GM18526 (cell line): ENCODE results near the gene RTEL1.
A peak's percentile ranks its signal among the peaks of the same experiment; 100 is the strongest.

Source experiments
- POLR2A ChIP-seq: IDR thresholded peaks from 3 replicates; pipeline ENCODE4 v1.6.1; 2011; ENCODE audit not compliant: insufficient read length; ENCODE audit errors: extremely low read depth

The RTEL1 gene, protein sequence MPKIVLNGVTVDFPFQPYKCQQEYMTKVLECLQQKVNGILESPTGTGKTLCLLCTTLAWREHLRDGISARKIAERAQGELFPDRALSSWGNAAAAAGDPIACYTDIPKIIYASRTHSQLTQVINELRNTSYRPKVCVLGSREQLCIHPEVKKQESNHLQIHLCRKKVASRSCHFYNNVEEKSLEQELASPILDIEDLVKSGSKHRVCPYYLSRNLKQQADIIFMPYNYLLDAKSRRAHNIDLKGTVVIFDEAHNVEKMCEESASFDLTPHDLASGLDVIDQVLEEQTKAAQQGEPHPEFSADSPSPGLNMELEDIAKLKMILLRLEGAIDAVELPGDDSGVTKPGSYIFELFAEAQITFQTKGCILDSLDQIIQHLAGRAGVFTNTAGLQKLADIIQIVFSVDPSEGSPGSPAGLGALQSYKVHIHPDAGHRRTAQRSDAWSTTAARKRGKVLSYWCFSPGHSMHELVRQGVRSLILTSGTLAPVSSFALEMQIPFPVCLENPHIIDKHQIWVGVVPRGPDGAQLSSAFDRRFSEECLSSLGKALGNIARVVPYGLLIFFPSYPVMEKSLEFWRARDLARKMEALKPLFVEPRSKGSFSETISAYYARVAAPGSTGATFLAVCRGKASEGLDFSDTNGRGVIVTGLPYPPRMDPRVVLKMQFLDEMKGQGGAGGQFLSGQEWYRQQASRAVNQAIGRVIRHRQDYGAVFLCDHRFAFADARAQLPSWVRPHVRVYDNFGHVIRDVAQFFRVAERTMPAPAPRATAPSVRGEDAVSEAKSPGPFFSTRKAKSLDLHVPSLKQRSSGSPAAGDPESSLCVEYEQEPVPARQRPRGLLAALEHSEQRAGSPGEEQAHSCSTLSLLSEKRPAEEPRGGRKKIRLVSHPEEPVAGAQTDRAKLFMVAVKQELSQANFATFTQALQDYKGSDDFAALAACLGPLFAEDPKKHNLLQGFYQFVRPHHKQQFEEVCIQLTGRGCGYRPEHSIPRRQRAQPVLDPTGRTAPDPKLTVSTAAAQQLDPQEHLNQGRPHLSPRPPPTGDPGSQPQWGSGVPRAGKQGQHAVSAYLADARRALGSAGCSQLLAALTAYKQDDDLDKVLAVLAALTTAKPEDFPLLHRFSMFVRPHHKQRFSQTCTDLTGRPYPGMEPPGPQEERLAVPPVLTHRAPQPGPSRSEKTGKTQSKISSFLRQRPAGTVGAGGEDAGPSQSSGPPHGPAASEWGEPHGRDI (N-terminal part only)

DNA sequence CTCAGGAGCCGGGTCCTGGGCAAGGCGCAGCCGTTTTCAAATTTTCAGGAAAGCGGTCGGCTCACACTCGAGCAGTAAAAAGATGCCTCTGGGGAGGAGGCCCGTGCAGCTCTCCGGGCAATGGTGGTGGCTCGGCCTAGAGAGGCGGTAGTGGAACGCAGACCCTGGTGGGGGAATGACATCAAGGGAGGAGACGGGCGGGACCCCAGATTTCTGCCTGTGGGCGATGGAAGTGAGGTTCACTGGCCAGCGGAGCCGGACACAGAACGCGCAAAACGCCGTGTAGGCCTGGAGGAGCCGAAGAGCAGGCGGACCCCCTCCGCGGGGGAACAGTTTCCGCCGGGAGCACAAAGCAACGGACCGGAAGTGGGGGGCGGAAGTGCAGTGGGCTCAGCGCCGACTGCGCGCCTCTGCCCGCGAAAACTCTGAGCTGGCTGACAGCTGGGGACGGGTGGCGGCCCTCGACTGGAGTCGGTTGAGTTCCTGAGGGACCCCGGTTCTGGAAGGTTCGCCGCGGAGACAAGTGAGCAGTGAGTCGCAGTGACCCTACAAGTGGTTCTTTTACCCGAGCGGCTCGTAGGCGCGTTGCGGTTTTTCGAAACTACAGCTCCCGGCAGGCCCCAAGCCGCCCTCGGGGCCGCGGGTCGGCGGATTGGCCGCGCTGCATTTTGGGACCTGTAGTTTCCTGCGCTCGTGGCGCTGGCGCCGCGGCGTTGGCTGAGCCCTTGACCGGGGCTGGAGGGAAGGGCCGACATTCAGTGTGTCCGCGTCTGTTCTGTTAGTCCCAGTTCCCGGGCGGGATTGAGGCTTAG lies at the start of gene RTEL1:
Gene RTEL1, plus strand, starts transcription at position 376 of the 812 bp plus-strand sequence. CDS start 1,091 bp downstream, outside the sequence.
- TF ChIP-seq POLR2A, result peak; percentile 64

DNA sequence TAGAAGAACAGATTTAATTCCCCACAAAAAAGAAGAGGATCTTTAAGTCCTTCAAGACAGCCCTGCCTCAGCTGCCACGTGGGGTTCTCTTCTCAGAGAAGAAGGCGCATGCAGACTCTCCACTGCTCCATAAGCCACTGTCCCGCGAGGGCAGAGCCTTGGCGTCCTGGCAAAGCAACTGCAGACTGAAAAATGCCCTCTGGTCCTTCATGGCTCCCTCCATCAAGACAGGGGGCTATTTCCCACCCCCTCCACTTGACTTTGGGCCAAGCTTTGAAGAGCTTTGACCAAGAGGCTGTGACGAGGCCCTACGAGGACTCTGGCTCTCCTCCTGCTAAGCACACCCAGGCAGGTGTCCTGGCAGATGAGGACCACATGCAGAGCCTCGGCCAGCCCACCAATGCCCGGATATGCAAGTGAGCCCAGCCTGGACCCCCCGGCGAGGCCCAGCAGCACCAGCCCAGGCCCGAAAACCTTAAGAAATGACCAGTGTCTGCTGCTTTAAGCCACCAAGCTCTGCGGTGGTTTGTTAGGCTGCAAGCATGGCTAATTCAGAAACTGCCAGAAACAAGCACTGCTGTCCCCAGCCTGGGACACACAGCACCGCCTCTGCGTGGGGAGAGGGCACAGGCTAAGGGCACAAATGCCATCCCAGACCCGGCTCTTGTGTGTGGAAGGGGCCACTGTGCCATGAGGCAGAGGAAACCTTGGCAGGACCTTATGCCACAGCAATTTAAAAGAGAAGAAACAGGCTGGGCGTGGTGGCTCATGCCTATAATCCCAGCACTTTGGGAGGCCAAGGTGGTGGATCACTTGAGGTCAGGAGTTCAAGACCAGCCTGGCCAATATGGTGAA lies 47.3 kb upstream of the RTEL1 start:
- TF ChIP-seq POLR2A, result no peak

DNA sequence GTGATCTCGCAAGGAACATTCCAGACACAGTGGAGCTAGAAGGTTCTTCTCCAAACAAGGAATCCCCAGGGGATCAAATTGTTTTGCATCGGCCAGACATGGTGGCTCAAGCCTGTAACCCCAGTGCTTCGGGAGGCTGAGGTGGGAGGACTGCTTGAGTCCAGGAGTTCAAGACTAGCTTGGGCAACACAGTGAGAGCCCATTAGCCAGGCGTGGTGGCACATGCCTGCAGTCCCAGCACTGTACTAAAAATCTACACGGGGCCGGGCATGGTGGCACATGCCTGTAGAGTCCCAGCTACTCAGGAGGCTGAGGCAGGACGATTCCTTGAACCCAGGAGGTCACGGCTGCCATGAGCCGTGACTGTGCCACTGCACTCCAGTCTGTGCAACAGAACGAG lies 46.5 kb upstream of the RTEL1 start:
- no peak for TF ChIP-seq POLR2A

DNA sequence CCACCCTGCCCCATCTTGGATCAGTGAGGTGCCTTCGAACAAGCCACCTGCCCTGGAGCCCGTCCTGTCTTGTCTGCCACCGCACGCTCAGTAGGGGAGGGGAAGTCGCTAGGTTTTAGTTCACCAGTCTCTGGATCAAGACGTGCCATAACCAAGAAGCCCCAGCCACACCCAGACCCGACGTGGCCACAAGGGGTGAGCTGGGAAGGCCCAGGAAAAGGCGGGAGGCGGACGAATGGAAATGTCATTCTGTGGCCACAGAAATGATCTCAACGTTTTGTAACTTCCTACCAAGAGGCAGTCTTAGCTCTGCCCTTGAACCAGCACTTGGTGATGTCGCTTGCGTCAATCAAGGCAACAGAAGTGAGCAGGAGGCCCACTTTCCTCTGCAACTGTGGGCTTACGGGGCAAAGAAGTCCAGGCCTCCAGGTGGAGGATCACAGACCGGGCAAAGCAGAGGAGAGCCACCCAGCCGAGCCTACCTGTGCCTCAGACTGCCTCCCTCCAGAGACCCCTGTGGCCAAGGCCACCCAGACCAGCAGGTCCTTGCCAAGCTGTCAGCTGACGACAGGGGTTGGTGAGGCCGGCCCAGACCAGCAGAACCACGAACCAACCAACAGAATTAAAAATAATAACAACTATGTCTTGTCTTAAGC lies 45.7 kb upstream of the RTEL1 start:
- TF ChIP-seq POLR2A, result no peak

DNA sequence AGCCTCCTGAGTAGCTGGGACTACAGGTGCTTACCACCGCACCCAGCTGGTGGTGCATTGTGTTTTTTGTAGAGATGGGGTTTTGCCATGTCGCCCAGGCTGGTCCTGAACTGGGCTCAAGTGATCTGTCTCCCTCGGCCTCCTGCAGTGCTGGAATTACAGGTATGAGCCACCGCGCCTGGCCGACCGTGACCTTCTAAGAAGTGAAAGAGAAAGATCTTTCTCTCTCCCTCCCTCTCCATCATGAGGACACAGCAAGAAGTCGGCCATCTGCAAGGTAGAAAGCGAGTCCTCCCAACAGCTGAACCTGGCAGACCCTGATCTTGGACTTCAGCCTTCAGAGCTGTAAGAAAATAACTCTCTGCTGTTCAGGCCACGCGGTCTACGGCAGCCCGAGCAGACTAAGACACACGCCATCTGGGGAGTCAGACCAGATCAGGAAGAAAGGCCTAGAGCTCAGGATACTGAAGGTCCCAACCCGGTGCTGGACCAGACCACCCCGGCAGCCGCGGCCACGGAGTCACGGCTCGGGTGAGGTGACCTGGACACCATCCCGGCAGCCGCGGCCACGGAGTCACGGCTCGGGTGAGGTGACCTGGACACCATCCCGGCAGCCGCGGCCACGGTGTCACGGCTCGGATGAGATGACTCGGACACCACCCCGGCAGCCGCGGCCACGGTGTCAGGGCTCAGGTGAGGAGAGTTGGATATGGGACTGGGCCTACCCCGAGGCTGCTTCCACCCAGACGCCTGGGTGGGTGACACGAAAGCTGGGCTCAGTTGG lies 40.8 kb upstream of the RTEL1 start:
- TF ChIP-seq POLR2A, result no peak

DNA sequence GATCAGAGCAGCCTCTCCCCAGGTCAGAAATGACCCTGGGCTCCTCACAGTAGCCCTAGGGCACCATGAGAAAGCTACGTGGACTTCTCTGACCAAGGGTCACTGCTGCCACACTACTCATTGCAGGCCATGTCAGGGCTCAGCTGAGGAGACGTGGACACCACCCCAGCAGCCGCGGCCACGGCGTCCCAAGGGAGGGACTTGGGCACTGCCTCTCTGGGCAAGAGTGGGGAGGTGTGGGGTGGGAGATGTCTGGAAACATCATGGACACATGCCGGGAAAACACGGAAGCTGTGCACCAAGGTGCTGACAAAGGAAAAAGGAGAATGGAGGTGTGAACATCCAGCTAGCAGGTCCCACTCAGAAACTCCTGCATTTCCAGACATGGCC lies 40.2 kb upstream of the RTEL1 start:
- TF ChIP-seq POLR2A, result no peak

DNA sequence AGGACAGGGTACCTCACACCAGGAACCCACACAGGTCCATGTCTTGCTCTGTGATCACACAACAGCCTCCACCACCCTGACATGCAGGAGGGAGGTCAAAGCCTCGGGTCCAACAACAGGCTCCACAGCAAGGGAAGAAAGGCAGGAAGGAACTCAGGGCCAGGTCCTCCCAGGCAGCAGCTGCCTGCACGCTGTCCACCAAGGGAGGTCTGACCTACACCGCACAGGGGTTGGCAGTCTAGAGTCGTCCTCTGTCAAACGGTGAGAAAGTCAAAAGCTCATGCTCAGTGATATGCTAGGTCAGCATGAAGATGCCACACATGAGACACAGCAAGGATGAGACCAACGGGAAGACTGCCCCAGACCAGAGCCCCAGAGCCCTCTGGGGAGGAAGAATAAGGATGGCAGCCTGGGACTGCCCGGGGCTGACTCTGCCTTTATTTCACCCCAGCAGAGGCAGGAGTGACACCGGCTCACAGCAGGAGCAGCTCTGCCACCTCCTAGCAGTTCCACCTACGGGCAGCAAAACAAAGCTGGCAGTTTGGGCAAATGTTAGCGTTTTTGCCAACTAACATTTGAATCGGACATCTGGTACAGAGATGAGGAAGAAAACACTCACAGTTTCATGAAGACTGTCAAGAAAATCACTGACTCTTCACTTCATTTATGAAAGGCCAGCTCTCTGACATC lies 39.7 kb upstream of the RTEL1 start:
- no peak for TF ChIP-seq POLR2A

DNA sequence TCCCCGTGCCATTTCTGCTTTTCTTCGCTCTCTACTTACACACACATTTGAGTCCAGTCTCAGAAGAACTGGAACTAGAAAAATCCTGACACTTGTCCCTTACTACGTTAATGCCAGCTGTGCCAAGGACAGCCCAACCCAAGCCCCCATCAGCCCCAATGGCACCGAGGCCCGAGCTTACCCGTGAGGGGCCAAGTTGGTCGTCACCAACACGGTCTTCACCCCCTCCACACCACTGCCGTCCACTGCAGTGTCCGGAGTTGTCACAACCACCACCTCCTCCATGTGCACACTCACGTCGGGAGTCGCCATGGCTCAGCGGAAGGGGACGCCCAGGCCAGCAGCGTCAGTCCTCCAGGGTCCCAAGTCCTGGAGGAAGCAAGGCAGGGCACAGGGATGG lies 39.0 kb upstream of the RTEL1 start:
- TF ChIP-seq POLR2A, result no peak

DNA sequence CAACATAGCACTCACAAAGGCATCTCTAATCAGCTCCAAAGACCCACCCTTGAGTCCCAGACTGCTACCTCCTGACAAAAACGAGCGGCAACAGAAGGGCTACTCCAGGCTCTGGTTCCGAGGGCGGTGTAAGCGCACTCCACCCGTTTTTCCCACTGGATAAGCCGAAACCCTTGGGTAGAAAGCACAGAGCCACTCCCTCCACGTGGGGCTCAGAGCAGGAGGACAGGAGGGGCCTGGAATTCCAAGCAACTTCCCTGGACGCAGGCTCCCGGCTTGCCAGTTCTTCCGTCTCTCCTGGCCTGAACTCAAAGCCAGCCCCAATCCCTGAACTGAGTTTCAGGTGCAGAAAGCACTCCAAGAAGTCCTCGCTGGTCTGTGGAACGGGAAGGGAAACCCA lies 38.6 kb upstream of the RTEL1 start:
- TF ChIP-seq POLR2A, result no peak

DNA sequence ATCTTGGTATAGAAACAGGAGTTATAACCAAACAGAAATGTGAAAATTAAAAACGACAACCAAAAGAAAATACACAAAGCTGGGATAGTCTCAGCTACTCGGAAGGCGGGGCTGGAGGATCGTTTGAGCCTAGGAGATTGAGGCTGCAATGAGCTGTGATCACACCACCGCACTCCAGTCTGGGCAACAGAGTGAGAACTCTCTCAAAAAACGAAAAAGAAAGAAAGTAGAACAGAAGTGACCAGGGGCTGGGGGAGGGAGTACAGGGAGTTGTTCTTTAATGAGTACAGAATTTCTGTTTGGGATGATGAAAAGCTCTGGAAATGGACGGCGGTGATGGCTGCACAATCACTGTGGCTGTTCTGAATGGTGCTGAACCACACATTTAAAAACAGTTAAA lies 37.1 kb upstream of the RTEL1 start:
- TF ChIP-seq POLR2A, result no peak

DNA sequence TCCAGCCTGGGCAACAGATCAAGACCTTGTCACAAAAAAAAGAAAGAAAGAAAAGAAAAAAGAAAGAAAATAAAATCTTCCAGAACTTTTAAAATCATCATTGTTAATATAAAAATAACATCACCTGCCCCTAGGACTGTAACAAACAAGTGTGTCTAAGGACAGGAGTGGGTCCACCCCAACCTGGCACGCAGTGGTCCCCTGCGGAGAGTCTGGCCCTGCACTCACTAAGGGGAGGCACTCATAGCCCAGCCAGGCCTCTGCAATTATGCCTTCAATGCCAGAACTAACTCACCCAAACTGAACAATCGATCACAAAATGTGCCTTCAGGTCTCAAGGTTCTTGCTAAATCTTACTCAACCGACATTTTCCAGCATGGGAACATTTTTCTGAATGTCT lies 36.0 kb upstream of the RTEL1 start:
- no peak for TF ChIP-seq POLR2A

DNA sequence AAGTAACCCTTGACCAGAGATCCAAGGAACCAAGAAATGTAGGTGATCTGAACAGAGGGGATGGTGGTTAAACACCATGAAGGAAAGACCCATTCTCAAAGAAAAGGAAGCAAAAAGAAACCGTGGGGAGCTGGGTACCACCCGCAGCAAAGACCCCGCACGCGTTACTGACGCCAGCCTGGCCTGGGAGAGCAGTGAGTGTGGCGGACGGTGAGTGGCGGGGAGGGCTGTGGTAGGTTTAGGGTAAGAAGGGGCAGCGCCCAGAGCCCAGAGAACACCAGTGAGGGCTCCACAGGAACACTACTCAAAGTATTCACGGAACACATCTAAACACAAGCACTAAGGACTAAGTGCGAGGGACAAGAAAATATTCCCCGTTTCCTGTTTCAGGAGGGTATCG lies 35.4 kb upstream of the RTEL1 start:
- TF ChIP-seq POLR2A, result no peak
